Smooth muscle cell of the brain vasculature (primary cell): ENCODE measurements around the gene DUSP22.
"Not testable (repeated sequence)": the region's sequence is repeated elsewhere in the genome, so short reads cannot be mapped to it uniquely, and the experiment has no call there.

Experiments
- DNase-seq: peaks from one replicate; pipeline ENCODE4 v3.0.0-alpha.2; 2012; ENCODE audit warnings: low read depth, low spot score

Gene DUSP22

GRCh38 chr6:279341-280029, 12.8 kb upstream of the DUSP22 start:
- DNase-seq: no peak

GRCh38 chr6:280775-281468, 11.4 kb upstream of the DUSP22 start:
- no peak for DNase-seq

- DNase-seq: no peak
Measured at GRCh38 chr6:281469-282103, 10.7 kb upstream of the DUSP22 start.

- no peak for DNase-seq
Measured at GRCh38 chr6:282177-282866, 10.0 kb upstream of the DUSP22 start.

- DNase-seq: no peak
Measured at GRCh38 chr6:282867-283416, 9.3 kb upstream of the DUSP22 start.

DNA sequence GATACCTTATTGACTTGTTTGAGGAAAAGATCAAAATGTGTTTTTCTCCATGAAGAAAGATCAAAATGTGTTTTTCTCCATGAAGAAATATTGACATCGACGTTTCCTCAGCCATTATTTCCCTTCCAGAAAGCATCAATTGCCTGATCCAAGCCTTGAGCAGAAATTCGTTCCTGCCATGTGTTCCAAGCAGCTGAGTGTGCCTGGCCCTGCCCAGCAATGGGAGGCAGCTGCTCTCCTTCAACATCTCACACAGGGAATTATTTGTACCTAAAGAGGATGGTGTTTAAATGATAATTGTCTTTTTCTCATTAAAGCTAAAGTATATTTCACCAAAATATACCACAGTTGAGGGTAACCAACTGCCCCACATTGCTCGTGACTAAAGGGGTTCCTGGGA, 7.8 kb upstream of the DUSP22 start:
- DNase-seq: no peak

- no peak for DNase-seq
Measured at GRCh38 chr6:285030-285771, 7.1 kb upstream of the DUSP22 start.

- DNase-seq: not testable (repeated sequence)
Measured at GRCh38 chr6:285902-286301, 6.4 kb upstream of the DUSP22 start.

DNA sequence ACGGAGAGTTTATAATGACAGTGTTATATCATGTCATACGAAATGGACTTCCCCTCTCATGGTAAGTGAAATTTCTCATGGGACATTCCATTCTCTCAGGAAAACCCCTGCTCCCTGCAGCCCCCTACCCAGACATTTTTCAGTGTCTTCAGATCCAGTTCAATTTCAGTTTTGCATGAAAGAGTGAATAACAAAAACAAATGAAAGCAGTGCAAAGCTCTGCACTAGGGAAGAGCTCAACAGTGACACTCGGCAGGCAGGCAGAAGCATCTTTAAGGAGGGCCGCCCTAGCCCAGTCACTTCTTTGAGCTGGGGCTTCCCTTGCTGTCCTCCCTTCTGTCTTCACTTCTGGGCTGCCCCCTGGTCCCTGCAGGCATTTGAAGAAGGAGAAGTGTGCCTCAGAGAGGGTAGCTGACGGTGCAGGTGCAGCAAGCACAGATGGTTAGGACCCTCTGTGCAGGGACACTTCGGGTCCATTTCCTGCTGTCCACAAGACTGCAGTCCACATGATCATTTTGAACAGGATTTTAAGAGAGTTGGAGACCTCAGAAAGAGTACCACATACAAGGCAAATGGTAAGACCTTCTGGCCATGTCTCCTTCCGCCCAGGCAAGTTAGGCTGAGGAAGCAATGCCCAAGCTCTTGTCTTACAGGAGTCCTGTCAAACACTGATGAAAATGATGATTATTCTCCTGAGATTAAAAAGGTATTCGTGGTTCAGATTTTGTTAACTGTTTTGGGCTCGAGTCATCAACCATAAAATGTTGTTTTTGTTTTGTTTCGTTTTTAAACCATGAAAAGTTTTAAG, 5.4 kb upstream of the DUSP22 start:
- DNase-seq: no peak

DNA sequence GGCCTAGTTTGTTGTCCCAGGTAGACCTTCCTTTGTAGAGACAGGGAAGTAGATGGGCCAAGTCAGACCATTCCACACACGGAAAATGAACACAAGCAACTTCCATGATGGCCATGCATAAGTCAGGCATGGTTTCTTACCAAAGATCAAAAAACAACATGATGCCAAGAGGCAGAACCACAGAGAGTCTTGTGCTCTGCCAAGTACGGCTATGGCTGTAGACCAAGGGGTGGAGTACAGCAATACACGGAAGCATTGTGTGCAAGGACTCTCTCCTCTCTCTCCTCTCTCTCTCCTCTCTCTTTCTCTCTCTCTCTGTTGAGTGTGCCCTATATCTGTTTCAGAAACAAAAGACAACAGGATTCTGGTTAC, 4.8 kb upstream of the DUSP22 start:
- DNase-seq: no peak

GRCh38 chr6:288866-289265, 3.4 kb upstream of the DUSP22 start:
- no peak for DNase-seq

DNA sequence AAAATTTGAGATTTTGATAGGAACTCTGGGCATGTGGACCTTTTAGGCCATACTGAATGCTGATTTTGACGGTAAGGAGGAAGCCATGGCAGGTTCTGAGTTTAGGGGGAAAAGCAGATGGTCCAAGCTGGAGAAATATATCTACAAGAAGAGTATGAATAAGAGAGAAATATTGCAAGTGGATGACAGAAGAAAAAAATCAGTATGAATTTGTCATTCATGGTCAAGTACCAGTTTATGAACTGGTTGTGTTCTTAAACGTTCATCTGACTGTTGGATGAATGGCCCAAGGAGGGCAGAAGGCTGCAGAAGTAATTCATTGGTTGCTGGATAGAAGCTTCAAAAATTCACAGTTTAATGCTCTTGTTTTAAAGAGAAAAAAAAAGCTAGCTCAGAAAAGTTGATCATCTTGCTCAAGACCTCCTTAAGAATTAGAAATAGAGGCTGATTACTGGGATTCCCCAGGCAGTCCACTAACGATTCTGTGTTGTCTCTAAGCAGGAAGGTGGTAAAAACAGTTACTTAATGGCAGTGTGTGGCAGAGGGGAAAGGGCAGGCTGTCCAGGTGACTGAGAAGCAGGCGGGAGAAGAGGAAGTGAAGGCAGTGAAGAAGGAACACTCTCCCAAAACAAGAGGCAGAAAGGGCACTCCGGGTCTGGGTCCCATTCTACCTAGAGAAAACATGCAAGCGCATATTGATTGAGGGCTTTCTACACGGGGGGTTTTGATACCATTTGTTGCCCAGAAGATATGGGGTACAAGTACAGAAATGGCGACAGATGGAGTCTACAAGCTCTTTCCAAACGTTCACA, 2.0 kb upstream of the DUSP22 start:
- DNase-seq: no peak

DNA sequence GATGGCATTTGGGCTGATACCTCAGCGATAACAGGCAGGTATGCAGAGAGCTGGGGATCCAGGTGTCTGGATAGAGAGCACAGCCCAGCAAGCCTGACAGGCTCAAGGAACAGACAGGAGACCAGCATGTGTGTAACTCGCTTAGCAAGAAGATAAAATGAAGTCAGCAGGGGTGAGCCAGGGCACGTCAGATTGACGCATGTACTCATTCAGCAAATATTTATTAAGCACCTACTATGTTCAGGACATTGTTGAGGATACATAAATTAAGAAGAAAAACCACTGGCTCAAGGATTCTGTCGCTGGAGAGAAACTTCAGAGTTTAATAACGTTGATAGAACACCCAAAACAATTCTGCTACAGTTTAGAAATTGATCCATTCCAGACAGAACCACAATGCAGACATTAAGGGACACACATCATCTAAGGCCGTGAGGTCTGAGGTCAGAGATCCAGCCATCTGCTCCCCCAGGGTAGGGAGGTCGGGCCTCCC, 1.0 kb upstream of the DUSP22 start:
- no peak for DNase-seq

- no peak for DNase-seq
Measured at GRCh38 chr6:292506-293192, 362 bp downstream of the DUSP22 start.

DNA sequence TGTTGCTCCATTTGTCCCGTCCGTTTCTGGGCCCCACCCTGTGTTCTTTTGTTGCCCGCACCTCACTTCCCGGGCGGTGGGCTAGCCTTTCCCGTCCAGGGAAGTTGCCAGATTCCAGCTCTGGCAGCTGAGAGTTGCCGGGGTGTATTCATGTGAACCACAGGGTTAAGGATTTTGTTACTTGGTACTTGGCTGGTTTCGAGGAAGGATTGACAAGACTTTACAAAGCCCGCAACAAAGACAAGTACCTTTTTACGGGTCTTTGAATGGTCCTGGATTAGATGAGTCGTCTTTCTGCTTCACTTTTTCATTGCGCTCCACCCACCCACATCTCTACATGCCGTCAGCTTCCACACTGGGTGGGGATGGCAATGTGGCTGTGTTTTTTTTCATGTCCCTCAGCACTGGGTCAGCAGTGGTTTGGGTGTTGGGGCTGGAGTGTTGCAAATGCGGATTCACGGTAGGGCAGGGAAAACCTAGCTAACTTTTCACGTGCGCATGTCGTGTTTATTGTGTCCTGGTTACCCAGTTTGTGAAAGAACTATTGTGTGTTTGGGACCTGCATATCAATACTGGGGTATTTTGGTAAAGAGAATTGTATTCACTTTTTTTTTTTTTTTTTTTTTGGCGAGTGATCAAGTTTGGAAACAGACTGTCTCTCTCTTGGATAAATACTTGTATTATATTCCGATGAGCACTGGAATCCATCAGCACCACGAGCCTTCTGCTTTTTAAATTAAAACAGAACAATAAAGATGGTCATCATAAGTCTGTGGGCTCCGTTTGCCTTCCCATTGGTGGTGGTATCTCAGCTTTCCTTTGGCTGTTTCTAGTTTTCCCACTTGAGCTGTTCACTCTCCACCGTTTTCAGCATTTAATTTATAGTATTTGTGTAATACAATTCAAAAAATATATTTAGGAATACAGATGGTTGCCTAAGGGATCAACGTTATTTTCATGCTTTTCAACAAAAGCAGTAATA, 1.2 kb downstream of the DUSP22 start:
- no peak for DNase-seq

DNA sequence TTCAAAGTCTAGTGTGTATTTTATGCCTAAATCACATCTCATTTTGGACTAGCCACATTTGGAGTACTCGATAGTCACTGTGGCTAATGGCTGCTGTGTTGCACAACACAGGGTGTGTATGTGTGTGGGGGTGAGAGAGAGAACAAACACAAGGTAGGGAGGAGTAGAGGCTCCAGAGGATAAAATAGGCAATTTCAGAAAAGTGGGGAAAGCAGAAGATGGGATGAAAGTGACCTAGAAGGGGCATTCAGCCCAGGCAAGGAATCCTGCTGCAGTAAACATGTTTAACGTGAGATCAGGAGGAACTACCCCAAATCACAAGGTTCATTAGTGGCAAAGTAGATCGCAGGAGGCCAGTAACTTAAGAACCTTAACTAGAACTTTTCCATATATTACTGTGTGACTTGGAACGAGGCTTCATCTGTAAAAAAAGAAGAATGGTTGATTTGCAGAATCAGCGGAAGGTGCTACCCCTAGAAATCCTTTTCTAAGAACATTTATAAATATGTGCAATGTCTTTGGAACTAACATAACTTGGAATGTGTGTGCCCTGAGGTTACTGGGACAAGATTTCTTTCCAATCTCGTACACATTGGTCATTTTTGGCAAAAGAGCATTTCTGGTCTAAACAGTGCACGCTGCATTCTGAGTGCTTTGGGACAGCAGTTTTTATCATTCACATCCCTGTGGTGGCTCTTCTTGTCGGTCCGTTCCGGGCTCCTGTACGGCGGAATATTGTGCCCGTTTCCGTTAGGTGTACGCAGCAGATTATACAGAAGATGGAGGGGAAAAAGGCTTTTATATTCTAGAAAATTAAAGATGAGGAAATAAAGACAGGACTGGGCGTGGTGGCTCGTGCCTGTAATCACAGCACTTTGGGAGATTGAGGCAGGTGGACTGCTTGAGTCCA, 2.6 kb downstream of the DUSP22 start:
- no peak for DNase-seq
